K562 (cell line): Measurements from ENCODE around the gene PLEKHN1. TPM values are rescaled to one million over a fixed set of nuclear protein-coding genes. Genes with fewer than 3 reads are reported as not detected.

ENCODE experiments used
- CBX2 ChIP-seq: fragments of 200-600 bp; sonication (generic); IDR thresholded peaks from one replicate; pipeline ENCODE4 v1.6.1; 2012; ENCODE audit warnings: mild to moderate bottlenecking, low read length, inconsistent platforms; ENCODE audit not compliant: insufficient read depth, poor library complexity, severe bottlenecking
- EP400 ChIP-seq: fragments of 450-650 bp; IDR thresholded peaks from 2 replicates; pipeline ENCODE4 v1.6.1; 2017; ENCODE audit warnings: antibody characterized with exemption, mild to moderate bottlenecking, moderate library complexity
- FIP1L1 ChIP-seq: fragments of 200-400 bp; formaldehyde crosslinking; IDR thresholded peaks from 2 replicates; pipeline ENCODE4 v1.6.1; 2018; ENCODE audit warnings: mild to moderate bottlenecking, low read depth, low read length; ENCODE audit not compliant: poor library complexity, severe bottlenecking
- FOXJ3 ChIP-seq: sonication (generic); formaldehyde crosslinking; IDR thresholded peaks from 2 replicates; pipeline ENCODE4 v1.4.0; 2020; ENCODE audit warnings: mild to moderate bottlenecking, missing genetic modification reagents
- HNRNPL ChIP-seq: fragments of 200-400 bp; formaldehyde crosslinking; IDR thresholded peaks from 2 replicates; pipeline ENCODE4 v1.6.1; 2017; ENCODE audit warnings: low read depth, mild to moderate bottlenecking, low read length
- KLF10 ChIP-seq: fragments of 250-450 bp; sonication (Bioruptor Pico); IDR thresholded peaks from 2 replicates; pipeline ENCODE4 v1.6.1; 2021; ENCODE audit warnings: matching md5 sums
- MAZ ChIP-seq, 2 experiments: fragments of 450-650 bp in 1 of 2; sonication (generic) in 1 of 2; formaldehyde crosslinking; IDR thresholded peaks in 1 of 2; conservative IDR thresholded peaks in 1 of 2; 2 replicates each; pipeline versions ENCODE4 v1.4.0 to v1.5.0; 2020; ENCODE audit warnings: mild to moderate bottlenecking in 1 of 2, missing genetic modification reagents in 1 of 2
- NBN ChIP-seq: fragments of 450-650 bp; IDR thresholded peaks from 2 replicates; pipeline ENCODE4 v1.6.1; 2016; ENCODE audit warnings: low read depth, mild to moderate bottlenecking
- PHF21A ChIP-seq: fragments of 450-650 bp; IDR thresholded peaks from 2 replicates; pipeline ENCODE4 v1.6.1; 2017; ENCODE audit warnings: low read depth, borderline replicate concordance
- SOX6 ChIP-seq: fragments of 450-650 bp; IDR thresholded peaks from 2 replicates; pipeline ENCODE4 v1.6.1; 2014; ENCODE audit warnings: mild to moderate bottlenecking
- ZNF57 ChIP-seq: fragments of 450-650 bp; formaldehyde crosslinking; IDR thresholded peaks from 2 replicates; pipeline ENCODE4 v1.4.0; 2020; ENCODE audit warnings: mild to moderate bottlenecking, moderate library complexity
- polyA plus RNA-seq, 8 experiments: library from polyadenylated mRNA; depleted of rRNA in 4 of 8; stranded (reverse) in 5 of 8; unstranded in 3 of 8; fragments of >200 nt; fragmentation: Nextera tagmentation in 2 of 8; fragmentation: Illumina TruSeq in 1 of 8; extraction: Ambion mirVana in 2 of 8; extraction: Trizol in 1 of 8; gene quantifications; 2 replicates each; pipeline versions ENCODE4 v1.2.1 to v1.2.3, GENCODE V29; 2011 to 2014; ENCODE audit warnings: inconsistent platforms in 1 of 8, missing spikeins in 1 of 8
- total RNA-seq, 7 experiments: library from RNA; depleted of rRNA in 6 of 7; stranded (reverse); fragments of >200 nt in 6 of 7; fragmentation: Illumina TruSeq in 2 of 7; extraction: Trizol in 2 of 7; gene quantifications; 2 replicates each; pipeline versions ENCODE4 v1.2.1 to v1.2.3, GENCODE V29; 2011 to 2021; ENCODE audit warnings: low replicate concordance in 1 of 7
- TF ChIP-seq, protein P1 (sequence below): sonication (generic); formaldehyde crosslinking; IDR thresholded peaks from 2 replicates; pipeline ENCODE4 v1.8.1; 2023; ENCODE audit warnings: mild to moderate bottlenecking, missing genetic modification reagents
- TF ChIP-seq, protein P2 (sequence below): fragments of 200-800 bp; sonication (Bioruptor generic); IDR thresholded peaks from 2 replicates; pipeline ENCODE4 v1.6.1; 2017; ENCODE audit warnings: missing genetic modification characterization, missing compliant biosample characterization
- TF ChIP-seq, protein P3 (sequence below): sonication (generic); formaldehyde crosslinking; IDR thresholded peaks from 2 replicates; pipeline ENCODE4 v1.8.0; 2022; ENCODE audit warnings: mild to moderate bottlenecking, missing genetic modification reagents

Gene PLEKHN1
- total and polyA plus RNA-seq, 9 of the 15 experiments (the other 6 are each of a cell fraction or from before 2014, with no cell fraction given) = 0.07 to 1.5 (median 0.13) TPM; not detected in 2

DNA sequence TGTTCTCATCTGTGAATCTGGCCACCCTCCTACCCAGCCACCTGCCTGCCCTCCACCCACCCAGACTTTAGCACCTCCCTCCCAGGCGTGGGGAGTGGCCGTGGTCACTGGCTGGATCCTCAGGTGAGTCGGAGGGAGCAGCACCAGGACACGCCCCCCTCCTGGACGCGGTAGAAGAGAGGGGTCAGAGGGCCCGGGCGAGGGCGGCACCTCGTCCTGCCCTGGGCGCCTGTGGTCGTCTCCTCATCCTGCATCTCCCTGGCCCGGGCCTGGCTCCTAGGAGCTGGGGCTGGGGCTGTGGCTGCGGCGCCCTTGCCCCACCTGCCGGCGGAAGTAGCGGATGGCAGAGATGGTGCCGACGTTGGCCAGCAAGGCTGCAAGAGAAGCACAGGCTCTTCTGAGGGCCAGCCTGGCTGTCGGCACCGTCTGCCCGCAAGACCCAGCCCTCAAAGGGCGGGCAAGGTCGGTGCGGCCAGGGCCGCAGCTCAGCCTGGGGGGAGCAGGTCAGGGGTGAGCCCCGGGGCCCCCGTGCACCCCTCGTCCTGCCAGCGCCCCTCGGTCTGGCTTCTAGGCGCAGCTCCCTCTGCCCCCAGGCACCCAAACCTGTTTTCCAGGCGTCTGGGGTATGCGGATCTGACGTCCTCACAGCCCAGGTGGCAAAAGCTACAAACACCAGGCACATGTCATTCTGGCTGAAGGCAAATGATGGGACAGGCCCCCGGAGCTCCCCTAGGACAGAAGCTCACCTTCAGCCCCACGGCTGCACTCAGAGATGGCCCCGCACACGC is 9.8 kb downstream of the PLEKHN1 start (continued):
- peak; percentile 65; the same call in 1 of the 2 replicates for TF ChIP-seq PHF21A
- no peak for TF ChIP-seq FOXJ3 (CRISPR knock-in tag)
- TF ChIP-seq NBN = no peak
- TF ChIP-seq, protein P1, sequence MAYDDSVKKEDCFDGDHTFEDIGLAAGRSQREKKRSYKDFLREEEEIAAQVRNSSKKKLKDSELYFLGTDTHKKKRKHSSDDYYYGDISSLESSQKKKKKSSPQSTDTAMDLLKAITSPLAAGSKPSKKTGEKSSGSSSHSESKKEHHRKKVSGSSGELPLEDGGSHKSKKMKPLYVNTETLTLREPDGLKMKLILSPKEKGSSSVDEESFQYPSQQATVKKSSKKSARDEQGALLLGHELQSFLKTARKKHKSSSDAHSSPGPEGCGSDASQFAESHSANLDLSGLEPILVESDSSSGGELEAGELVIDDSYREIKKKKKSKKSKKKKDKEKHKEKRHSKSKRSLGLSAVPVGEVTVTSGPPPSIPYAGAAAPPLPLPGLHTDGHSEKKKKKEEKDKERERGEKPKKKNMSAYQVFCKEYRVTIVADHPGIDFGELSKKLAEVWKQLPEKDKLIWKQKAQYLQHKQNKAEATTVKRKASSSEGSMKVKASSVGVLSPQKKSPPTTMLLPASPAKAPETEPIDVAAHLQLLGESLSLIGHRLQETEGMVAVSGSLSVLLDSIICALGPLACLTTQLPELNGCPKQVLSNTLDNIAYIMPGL (CRISPR knock-in tag) = no peak
- TF ChIP-seq, protein P2, sequence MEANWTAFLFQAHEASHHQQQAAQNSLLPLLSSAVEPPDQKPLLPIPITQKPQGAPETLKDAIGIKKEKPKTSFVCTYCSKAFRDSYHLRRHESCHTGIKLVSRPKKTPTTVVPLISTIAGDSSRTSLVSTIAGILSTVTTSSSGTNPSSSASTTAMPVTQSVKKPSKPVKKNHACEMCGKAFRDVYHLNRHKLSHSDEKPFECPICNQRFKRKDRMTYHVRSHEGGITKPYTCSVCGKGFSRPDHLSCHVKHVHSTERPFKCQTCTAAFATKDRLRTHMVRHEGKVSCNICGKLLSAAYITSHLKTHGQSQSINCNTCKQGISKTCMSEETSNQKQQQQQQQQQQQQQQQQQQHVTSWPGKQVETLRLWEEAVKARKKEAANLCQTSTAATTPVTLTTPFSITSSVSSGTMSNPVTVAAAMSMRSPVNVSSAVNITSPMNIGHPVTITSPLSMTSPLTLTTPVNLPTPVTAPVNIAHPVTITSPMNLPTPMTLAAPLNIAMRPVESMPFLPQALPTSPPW (CRISPR knock-in tag) = peak; percentile 39; the same call in 1 of the 2 replicates
- no peak for TF ChIP-seq ZNF57
- TF ChIP-seq MAZ (CRISPR knock-in tag; conservative IDR thresholded peaks at IDR 0.05 in 1 of 2, IDR thresholded peaks at IDR 0.05 in 1 of 2) = 0 out of 4 replicates have a peak, but pooled peaks of 1 of the 2 experiments have one; percentile 37
- peak; percentile 74; the same call in 1 of the 2 replicates for TF ChIP-seq HNRNPL
- no peak for TF ChIP-seq SOX6
- TF ChIP-seq, protein P3, sequence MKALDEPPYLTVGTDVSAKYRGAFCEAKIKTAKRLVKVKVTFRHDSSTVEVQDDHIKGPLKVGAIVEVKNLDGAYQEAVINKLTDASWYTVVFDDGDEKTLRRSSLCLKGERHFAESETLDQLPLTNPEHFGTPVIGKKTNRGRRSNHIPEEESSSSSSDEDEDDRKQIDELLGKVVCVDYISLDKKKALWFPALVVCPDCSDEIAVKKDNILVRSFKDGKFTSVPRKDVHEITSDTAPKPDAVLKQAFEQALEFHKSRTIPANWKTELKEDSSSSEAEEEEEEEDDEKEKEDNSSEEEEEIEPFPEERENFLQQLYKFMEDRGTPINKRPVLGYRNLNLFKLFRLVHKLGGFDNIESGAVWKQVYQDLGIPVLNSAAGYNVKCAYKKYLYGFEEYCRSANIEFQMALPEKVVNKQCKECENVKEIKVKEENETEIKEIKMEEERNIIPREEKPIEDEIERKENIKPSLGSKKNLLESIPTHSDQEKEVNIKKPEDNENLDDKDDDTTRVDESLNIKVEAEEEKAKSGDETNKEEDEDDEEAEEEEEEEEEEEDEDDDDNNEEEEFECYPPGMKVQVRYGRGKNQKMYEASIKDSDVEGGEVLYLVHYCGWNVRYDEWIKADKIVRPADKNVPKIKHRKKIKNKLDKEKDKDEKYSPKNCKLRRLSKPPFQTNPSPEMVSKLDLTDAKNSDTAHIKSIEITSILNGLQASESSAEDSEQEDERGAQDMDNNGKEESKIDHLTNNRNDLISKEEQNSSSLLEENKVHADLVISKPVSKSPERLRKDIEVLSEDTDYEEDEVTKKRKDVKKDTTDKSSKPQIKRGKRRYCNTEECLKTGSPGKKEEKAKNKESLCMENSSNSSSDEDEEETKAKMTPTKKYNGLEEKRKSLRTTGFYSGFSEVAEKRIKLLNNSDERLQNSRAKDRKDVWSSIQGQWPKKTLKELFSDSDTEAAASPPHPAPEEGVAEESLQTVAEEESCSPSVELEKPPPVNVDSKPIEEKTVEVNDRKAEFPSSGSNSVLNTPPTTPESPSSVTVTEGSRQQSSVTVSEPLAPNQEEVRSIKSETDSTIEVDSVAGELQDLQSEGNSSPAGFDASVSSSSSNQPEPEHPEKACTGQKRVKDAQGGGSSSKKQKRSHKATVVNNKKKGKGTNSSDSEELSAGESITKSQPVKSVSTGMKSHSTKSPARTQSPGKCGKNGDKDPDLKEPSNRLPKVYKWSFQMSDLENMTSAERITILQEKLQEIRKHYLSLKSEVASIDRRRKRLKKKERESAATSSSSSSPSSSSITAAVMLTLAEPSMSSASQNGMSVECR (CRISPR knock-in tag) = peak; percentile 49; the same call in 1 of the 2 replicates
- no peak for TF ChIP-seq CBX2
- TF ChIP-seq FIP1L1 = peak; percentile 23
- TF ChIP-seq KLF10 = no peak
- TF ChIP-seq EP400 = no peak
